Mesenchymal stem cell (in vitro differentiated cells and primary cell): ENCODE measurements around the gene SDR42E1.

Experiments used
- DNase-seq: peaks from one replicate; pipeline ENCODE4 v3.0.0-alpha.2; 2013
- H2AFZ ChIP-seq: one replicate; pipeline ENCODE4 v1.6.1; 2013; ENCODE audit warnings: low read depth, mild to moderate bottlenecking, control low read depth, inconsistent platforms, low read length, moderate library complexity
- H2AK5ac ChIP-seq: 2 replicates; pipeline ENCODE4 v1.6.1; 2013; ENCODE audit warnings: low read length, moderate library complexity, mild to moderate bottlenecking, inconsistent platforms; ENCODE audit not compliant: severe bottlenecking
- H2BK120ac ChIP-seq: one replicate; pipeline ENCODE4 v1.6.1; 2013; ENCODE audit warnings: low read depth, mild to moderate bottlenecking, inconsistent platforms, low read length, moderate library complexity
- H2BK12ac ChIP-seq, 2 experiments: one replicate each; pipeline ENCODE4 v1.6.1; 2013; ENCODE audit warnings: inconsistent platforms in 2 of 2, low read length in 2 of 2, mild to moderate bottlenecking in 2 of 2, moderate library complexity in 2 of 2, control low read depth in 1 of 2
- H2BK15ac ChIP-seq: one replicate; pipeline ENCODE4 v1.6.1; 2013; ENCODE audit warnings: mild to moderate bottlenecking, low read depth, inconsistent platforms; ENCODE audit not compliant: poor library complexity, severe bottlenecking
- H2BK5ac ChIP-seq: 2 replicates; pipeline ENCODE4 v1.6.1; 2013; ENCODE audit warnings: low read depth, mild to moderate bottlenecking, low read length, control low read depth, inconsistent platforms; ENCODE audit not compliant: poor library complexity, severe bottlenecking
- H3K14ac ChIP-seq, 2 experiments: one replicate each; pipeline ENCODE4 v1.6.1; 2013; ENCODE audit warnings: inconsistent platforms in 2 of 2, low read length in 2 of 2, control low read depth in 1 of 2, mild to moderate bottlenecking in 1 of 2, moderate library complexity in 1 of 2
- H3K18ac ChIP-seq, 2 experiments: one replicate each; pipeline ENCODE4 v1.6.1; 2013; ENCODE audit warnings: inconsistent platforms in 2 of 2, low read length in 2 of 2, control low read depth in 1 of 2, low read depth in 1 of 2, mild to moderate bottlenecking in 1 of 2
- H3K23ac ChIP-seq, 2 experiments: one replicate each; pipeline ENCODE4 v1.6.1; 2013; ENCODE audit warnings: inconsistent platforms in 2 of 2, low read length in 2 of 2, mild to moderate bottlenecking in 2 of 2, moderate library complexity in 2 of 2, control low read depth in 1 of 2
- H3K27ac ChIP-seq: 2 replicates; pipeline ENCODE4 v1.5.1; 2013; ENCODE audit warnings: mild to moderate bottlenecking, moderate library complexity, low read length, control low read depth, inconsistent platforms; ENCODE audit not compliant: poor library complexity, severe bottlenecking
- H3K27me3 ChIP-seq, 2 experiments: 2 replicates each; pipeline versions ENCODE4 v1.6.1 to v1.7.0; 2013; ENCODE audit warnings: low read length in 2 of 2, mild to moderate bottlenecking in 2 of 2, moderate library complexity in 2 of 2, control low read depth in 1 of 2, inconsistent platforms in 1 of 2; ENCODE audit not compliant: control insufficient read depth in 1 of 2, insufficient read depth in 1 of 2
- H3K36me3 ChIP-seq, 2 experiments: 2 replicates each; pipeline versions ENCODE4 v1.6.1 to v1.7.0; 2013; ENCODE audit warnings: low read length in 2 of 2, control low read depth in 1 of 2, inconsistent platforms in 1 of 2, low read depth in 1 of 2, mild to moderate bottlenecking in 1 of 2; ENCODE audit not compliant: insufficient read depth in 2 of 2, control insufficient read depth in 1 of 2
- H3K4ac ChIP-seq, 2 experiments: one replicate each; pipeline ENCODE4 v1.6.1; 2013; ENCODE audit warnings: inconsistent platforms in 2 of 2, low read length in 2 of 2, mild to moderate bottlenecking in 2 of 2, moderate library complexity in 2 of 2, control low read depth in 1 of 2, low read depth in 1 of 2
- H3K4me1 ChIP-seq: 2 replicates; pipeline ENCODE4 v1.6.1; 2013; ENCODE audit warnings: low read depth, low read length, control low read depth; ENCODE audit not compliant: control insufficient read depth, insufficient read depth
- H3K4me2 ChIP-seq: 2 replicates; pipeline ENCODE4 v1.6.1; 2013; ENCODE audit warnings: low read length, mild to moderate bottlenecking, inconsistent platforms; ENCODE audit not compliant: poor library complexity, severe bottlenecking
- H3K4me3 ChIP-seq, 2 experiments: 2 replicates each; pipeline versions ENCODE4 v1.5.1 to v1.7.0; 2013; ENCODE audit warnings: low read length in 2 of 2, mild to moderate bottlenecking in 2 of 2, control low read depth in 1 of 2, low read depth in 1 of 2; ENCODE audit not compliant: insufficient read depth in 1 of 2
- H3K79me1 ChIP-seq: replicated peaks from 2 replicates; pipeline ENCODE4 v1.6.1; 2013; ENCODE audit warnings: mild to moderate bottlenecking, control low read depth, low read length, inconsistent platforms; ENCODE audit not compliant: poor library complexity, severe bottlenecking
- H3K9ac ChIP-seq: 2 replicates; pipeline ENCODE4 v1.7.0; 2013; ENCODE audit warnings: mild to moderate bottlenecking, low read length, moderate library complexity
- H3K9me3 ChIP-seq: 2 replicates; pipeline ENCODE4 v1.7.0; 2013; ENCODE audit warnings: mild to moderate bottlenecking, low read length; ENCODE audit not compliant: control insufficient read depth
- H4K8ac ChIP-seq: one replicate; pipeline ENCODE4 v1.6.1; 2013; ENCODE audit warnings: inconsistent platforms, mild to moderate bottlenecking, low read length, moderate library complexity
- H4K91ac ChIP-seq: one replicate; pipeline ENCODE4 v1.6.1; 2013; ENCODE audit warnings: mild to moderate bottlenecking, low read length, inconsistent platforms
- WGBS: methylation state at CpG from one replicate; pipeline ENCODE4 v1.1.7; 2013; ENCODE audit warnings: mixed read lengths; 5-methylcytosine and 5-hydroxymethylcytosine counted together

The SDR42E1 gene

DNA sequence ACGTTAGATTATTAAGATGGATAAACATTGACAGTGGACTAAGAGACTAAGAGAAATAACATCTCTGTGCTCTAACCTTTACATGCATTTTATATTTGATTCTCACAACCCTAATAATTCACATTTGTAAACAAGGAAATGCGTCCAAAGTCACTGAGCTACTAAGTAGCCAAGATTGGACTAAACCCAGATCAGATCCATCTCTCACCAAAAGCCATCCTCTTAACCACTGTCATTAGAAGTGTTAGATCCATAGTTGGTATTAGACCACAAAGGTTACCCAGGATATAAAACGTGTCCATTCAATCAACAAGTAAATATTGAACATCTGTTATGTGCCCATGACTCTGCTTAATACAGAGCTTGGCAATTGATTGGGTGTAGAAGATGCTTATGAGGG lies 29.0 kb upstream of the SDR42E1 start:
- WGBS = 75% methylated on average over 2 of the region's 3 CpGs
- Histone ChIP-seq H2AFZ (no peak overlapping the region), H3K27ac (no peak overlapping the region), H3K23ac (no peak overlapping the region), H3K18ac (no peak overlapping the region), H2BK5ac (no peak overlapping the region), H2AK5ac (no peak overlapping the region), H3K4me2 (no peak overlapping the region), H3K4me1 (peaks cover 17% of the 10 kb centered on the region), H3K9me3 (no peaks in the 10 kb centered on the region), H3K4ac (no peak overlapping the region), H4K91ac (no peak overlapping the region), H3K27me3 (peaks cover 0 to 14% of the 10 kb centered on the region in 2 experiments), H4K8ac (no peak overlapping the region), H2BK12ac (no peak overlapping the region), H3K9ac (no peak overlapping the region), H3K79me1 (peaks cover 2% of the 10 kb centered on the region), H3K14ac (no peak overlapping the region), H2BK15ac (no peak overlapping the region), H3K4me3 (no peak overlapping the region), H3K36me3 (no peaks in the 10 kb centered on the region), H2BK120ac (no peak overlapping the region)
- DNase-seq = no peak

GRCh38 chr16:82037666-82038065 lies 26.4 kb upstream of the SDR42E1 start:
- H3K18ac ChIP-seq = no peak overlapping the region
- peaks cover 0 to 18% of the 10 kb centered on the region in 2 experiments for H3K27me3 ChIP-seq
- no peak overlapping the region for H3K4me3 ChIP-seq
- no peak overlapping the region for H3K4me2 ChIP-seq
- H2AK5ac ChIP-seq = no peak overlapping the region
- H3K27ac ChIP-seq = peak overlapping the region; percentile 22
- no peak overlapping the region for H3K4ac ChIP-seq
- peaks cover 2% of the 10 kb centered on the region for H3K79me1 ChIP-seq
- no peak overlapping the region for H3K14ac ChIP-seq
- H3K4me1 ChIP-seq = peaks cover 16% of the 10 kb centered on the region
- H2BK5ac ChIP-seq = no peak overlapping the region
- H4K8ac ChIP-seq = no peak overlapping the region
- H4K91ac ChIP-seq = no peak overlapping the region
- H3K9ac ChIP-seq = no peak overlapping the region
- H3K23ac ChIP-seq = no peak overlapping the region
- peak; percentile 76 for DNase-seq
- no peak overlapping the region for H2BK12ac ChIP-seq
- H3K36me3 ChIP-seq = no peaks in the 10 kb centered on the region
- H2BK120ac ChIP-seq = no peak overlapping the region
- no peaks in the 10 kb centered on the region for H3K9me3 ChIP-seq
- H2AFZ ChIP-seq = no peak overlapping the region
- 50% methylated on average over 1 of the region's 2 CpGs for WGBS
- H2BK15ac ChIP-seq = no peak overlapping the region

- Histone ChIP-seq H4K8ac (no peak overlapping the region), H2BK15ac (no peak overlapping the region), H2BK12ac (no peak overlapping the region), H2BK5ac (no peak overlapping the region), H3K23ac (no peak overlapping the region), H3K14ac (no peak overlapping the region), H3K27ac (no peak overlapping the region), H2AK5ac (no peak overlapping the region), H3K27me3 (peaks cover 0 to 18% of the 10 kb centered on the region in 2 experiments), H3K36me3 (no peaks in the 10 kb centered on the region), H3K9ac (no peak overlapping the region), H3K4me2 (no peak overlapping the region), H3K4me3 (no peak overlapping the region), H2BK120ac (no peak overlapping the region), H3K79me1 (peaks cover 2% of the 10 kb centered on the region), H2AFZ (no peak overlapping the region), H3K18ac (no peak overlapping the region), H4K91ac (no peak overlapping the region), H3K4ac (no peak overlapping the region), H3K9me3 (no peaks in the 10 kb centered on the region), H3K4me1 (peaks cover 16% of the 10 kb centered on the region)
- WGBS = no CpG with 5 or more reads among the region's 4 CpGs
- DNase-seq = no peak
Observed at GRCh38 chr16:82037251-82037650, 26.0 kb upstream of the SDR42E1 start.

DNA sequence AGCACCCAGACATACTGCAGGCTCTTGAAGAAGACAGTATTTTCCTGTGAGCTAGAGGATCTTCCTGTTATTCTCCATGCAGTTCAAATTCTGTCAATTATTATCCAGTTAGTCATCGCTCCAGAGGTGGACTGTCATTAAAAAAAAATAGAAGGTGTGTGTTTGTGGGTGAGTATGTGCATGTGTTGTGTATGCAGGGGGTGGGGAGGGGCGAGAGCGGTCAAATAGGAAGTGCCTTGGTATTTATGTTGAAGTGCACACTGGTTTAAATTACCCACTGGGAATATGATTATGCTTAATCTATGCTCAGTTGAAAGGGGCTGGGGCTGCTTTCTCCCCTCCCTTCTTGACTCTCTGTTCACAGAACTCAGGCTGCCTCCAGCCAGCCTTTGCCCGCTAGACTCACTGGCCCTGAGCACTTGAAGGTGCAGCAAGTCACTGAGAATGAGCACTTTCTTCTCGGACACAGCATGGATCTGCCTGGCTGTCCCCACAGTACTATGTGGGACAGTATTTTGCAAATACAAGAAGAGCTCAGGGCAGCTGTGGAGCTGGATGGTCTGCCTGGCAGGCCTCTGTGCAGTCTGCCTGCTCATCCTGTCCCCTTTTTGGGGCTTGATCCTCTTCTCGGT lies 23.8 kb upstream of the SDR42E1 start, which contains the start of gene HSD17B2:
Gene HSD17B2 (plus strand): TSS at position 273 of the 632 bp plus-strand sequence. CDS start 172 bp downstream, at position 445.
- no peak within 1 kb of the TSS for H3K23ac ChIP-seq
- H3K4me3 ChIP-seq = no peak within 1 kb of the TSS
- H3K9ac ChIP-seq = no peak within 1 kb of the TSS
- peak within 1 kb of the TSS; percentile 49 for H3K27ac ChIP-seq
- H3K14ac ChIP-seq = no peak within 1 kb of the TSS
- H3K27me3 ChIP-seq = peaks cover 0 to 18% of the 10 kb centered on the region in 2 experiments
- DNase-seq = no peak
- H2BK12ac ChIP-seq = no peak within 1 kb of the TSS
- H3K4me2 ChIP-seq = peak within 1 kb of the TSS; percentile 6
- H2BK120ac ChIP-seq = no peak within 1 kb of the TSS
- H2AK5ac ChIP-seq = no peak within 1 kb of the TSS
- H3K4ac ChIP-seq = no peak within 1 kb of the TSS
- H2BK5ac ChIP-seq = no peak within 1 kb of the TSS
- 62% methylated on average over 5 of the region's 6 CpGs for WGBS
- no peak within 1 kb of the TSS for H2AFZ ChIP-seq
- no peaks in the 10 kb centered on the region for H3K79me1 ChIP-seq
- H4K91ac ChIP-seq = no peak within 1 kb of the TSS
- peaks cover 14% of the 10 kb centered on the region for H3K4me1 ChIP-seq
- H2BK15ac ChIP-seq = no peak within 1 kb of the TSS
- H4K8ac ChIP-seq = no peak within 1 kb of the TSS
- H3K9me3 ChIP-seq = no peaks in the 10 kb centered on the region
- no peaks in the 10 kb centered on the region for H3K36me3 ChIP-seq
- no peak within 1 kb of the TSS for H3K18ac ChIP-seq
